Parathyroid adenoma (tissue), 2 donors: Measurements from ENCODE around the gene WSB1.

Experiments used
- H2AFZ ChIP-seq: fragments of 300-600 bp; sonication (generic); one replicate; pipeline ENCODE4 v1.7.0; 2017; ENCODE audit warnings: antibody characterized with exemption, mild to moderate bottlenecking
- H3K27ac ChIP-seq: fragments of 300-600 bp; sonication (generic); one replicate; pipeline ENCODE4 v1.7.0; 2017
- H3K27me3 ChIP-seq: fragments of 300-600 bp; sonication (generic); one replicate; pipeline ENCODE4 v1.7.0; 2017; ENCODE audit warnings: low read length; ENCODE audit not compliant: control insufficient read depth, insufficient read depth
- H3K36me3 ChIP-seq: fragments of 300-600 bp; sonication (generic); one replicate; pipeline ENCODE4 v1.7.0; 2017; ENCODE audit warnings: low read length; ENCODE audit not compliant: control insufficient read depth, insufficient read depth
- H3K4me1 ChIP-seq: fragments of 300-600 bp; sonication (generic); one replicate; pipeline ENCODE4 v1.7.0; 2017; ENCODE audit warnings: control low read depth
- H3K4me2 ChIP-seq: fragments of 300-600 bp; sonication (generic); one replicate; pipeline ENCODE4 v1.7.0; 2017; ENCODE audit warnings: low read length
- H3K4me3 ChIP-seq: fragments of 300-600 bp; sonication (generic); one replicate; pipeline ENCODE4 v1.7.0; 2017; ENCODE audit warnings: low read depth, low read length
- H3K79me2 ChIP-seq: fragments of 300-600 bp; sonication (generic); one replicate; pipeline ENCODE4 v1.7.0; 2017; ENCODE audit warnings: control low read depth
- H3K9ac ChIP-seq: fragments of 300-600 bp; sonication (generic); one replicate; pipeline ENCODE4 v1.7.0; 2017; ENCODE audit warnings: mild to moderate bottlenecking
- H3K9me3 ChIP-seq: fragments of 300-600 bp; sonication (generic); one replicate; pipeline ENCODE4 v1.7.0; 2017; ENCODE audit warnings: low read length; ENCODE audit not compliant: control insufficient read depth
- TF ChIP-seq, protein P1 (sequence below): fragments of 300-600 bp; sonication (generic); IDR thresholded peaks from one replicate; pipeline ENCODE4 v1.7.0; 2017; ENCODE audit warnings: antibody characterized with exemption, mild to moderate bottlenecking
- donor health status: primary hyperparathyroidism.

The WSB1 gene

DNA sequence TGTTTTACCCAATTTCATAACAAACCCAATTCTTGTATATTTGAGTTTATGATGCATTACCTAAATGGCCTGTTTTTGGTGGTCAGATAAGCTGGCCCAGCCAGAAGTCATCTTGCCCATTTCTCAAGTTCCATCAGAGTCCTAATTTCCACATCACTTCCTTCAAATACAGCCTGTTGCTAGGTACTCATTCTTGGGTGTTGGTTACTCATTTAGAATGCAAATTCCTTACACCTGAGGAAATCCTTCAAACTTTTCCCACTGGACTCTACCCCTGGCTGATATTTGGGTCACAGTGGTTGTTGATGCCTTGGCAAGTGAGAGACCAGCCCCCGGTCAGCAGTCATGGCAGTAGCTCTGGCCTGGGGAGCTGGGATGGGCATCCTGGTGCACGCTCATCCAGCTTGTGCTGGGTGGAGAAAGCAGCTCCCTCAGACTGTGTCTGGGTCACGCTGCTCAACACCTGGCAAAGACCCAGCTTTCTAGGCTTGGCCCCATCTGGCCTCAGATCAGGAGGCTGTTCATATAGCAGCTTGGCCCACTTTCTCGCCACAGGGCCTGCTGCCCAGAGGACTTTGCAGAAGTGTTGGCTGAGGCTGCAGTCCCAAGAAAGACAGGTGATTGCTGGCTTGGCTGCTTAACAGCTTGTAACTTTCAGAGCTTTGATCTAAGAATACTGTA, 25.8 kb downstream of the WSB1 start:
- Histone ChIP-seq H3K9me3 (no peaks in the 10 kb centered on the region), H3K4me2 (no peak overlapping the region), H3K27ac (peak overlapping the region; percentile 24), H3K4me3 (peak overlapping the region; percentile 12), H2AFZ (no peak overlapping the region), H3K9ac (no peak overlapping the region), H3K4me1 (peaks cover 53% of the 10 kb centered on the region), H3K79me2 (no peaks in the 10 kb centered on the region), H3K27me3 (no peaks in the 10 kb centered on the region), H3K36me3 (no peaks in the 10 kb centered on the region)
- TF ChIP-seq, protein P1, sequence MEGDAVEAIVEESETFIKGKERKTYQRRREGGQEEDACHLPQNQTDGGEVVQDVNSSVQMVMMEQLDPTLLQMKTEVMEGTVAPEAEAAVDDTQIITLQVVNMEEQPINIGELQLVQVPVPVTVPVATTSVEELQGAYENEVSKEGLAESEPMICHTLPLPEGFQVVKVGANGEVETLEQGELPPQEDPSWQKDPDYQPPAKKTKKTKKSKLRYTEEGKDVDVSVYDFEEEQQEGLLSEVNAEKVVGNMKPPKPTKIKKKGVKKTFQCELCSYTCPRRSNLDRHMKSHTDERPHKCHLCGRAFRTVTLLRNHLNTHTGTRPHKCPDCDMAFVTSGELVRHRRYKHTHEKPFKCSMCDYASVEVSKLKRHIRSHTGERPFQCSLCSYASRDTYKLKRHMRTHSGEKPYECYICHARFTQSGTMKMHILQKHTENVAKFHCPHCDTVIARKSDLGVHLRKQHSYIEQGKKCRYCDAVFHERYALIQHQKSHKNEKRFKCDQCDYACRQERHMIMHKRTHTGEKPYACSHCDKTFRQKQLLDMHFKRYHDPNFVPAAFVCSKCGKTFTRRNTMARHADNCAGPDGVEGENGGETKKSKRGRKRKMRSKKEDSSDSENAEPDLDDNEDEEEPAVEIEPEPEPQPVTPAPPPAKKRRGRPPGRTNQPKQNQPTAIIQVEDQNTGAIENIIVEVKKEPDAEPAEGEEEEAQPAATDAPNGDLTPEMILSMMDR, result no peak

DNA sequence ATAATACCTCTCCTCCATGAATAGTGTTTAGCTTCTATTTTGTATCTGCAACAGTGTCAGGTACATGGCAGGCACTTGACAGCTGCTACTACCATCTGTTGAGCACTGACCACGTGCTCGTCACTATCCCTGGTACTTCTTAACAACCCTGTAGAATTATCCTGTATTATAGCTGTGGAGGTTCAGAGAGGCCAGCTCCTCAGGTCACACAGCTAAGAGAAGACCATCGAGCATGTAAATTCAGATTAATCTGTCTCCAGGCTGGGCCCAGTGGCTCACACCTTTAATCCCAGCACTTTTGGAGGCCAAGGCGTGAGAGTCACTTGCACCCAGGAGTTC, 26.3 kb downstream of the WSB1 start:
- peak overlapping the region; percentile 24 for H3K27ac ChIP-seq
- H2AFZ ChIP-seq, result no peak overlapping the region
- peaks cover 49% of the 10 kb centered on the region for H3K4me1 ChIP-seq
- H3K9me3 ChIP-seq, result no peaks in the 10 kb centered on the region
- no peak overlapping the region for H3K9ac ChIP-seq
- peak overlapping the region; percentile 12 for H3K4me3 ChIP-seq
- H3K4me2 ChIP-seq, result no peak overlapping the region
- H3K79me2 ChIP-seq, result no peaks in the 10 kb centered on the region
- no peaks in the 10 kb centered on the region for H3K36me3 ChIP-seq
- TF ChIP-seq, protein P1, result no peak
- no peaks in the 10 kb centered on the region for H3K27me3 ChIP-seq

DNA sequence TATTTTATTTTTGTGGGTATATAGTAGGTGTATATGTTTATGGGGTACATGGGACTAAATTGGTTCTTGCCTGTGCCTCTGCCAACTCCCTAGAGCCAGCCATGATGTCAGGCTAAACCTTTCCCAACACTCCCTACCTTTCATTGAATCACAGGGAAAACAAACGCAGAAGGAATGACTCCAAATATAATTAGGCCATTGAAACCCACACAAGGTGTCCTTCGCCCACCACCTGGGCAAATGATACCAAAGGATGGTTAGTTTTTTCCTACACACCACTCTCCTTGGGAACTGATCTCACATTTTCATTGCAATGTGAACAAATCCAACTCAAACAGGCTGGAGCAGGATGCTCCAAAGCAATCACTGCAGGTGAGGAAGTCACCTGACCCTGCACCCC, 27.5 kb downstream of the WSB1 start:
- peak overlapping the region; percentile 75 for H3K27ac ChIP-seq
- no peaks in the 10 kb centered on the region for H3K27me3 ChIP-seq
- TF ChIP-seq, protein P1, result no peak
- no peaks in the 10 kb centered on the region for H3K36me3 ChIP-seq
- peak overlapping the region; percentile 23 for H3K4me3 ChIP-seq
- H3K79me2 ChIP-seq, result no peaks in the 10 kb centered on the region
- no peak overlapping the region for H2AFZ ChIP-seq
- H3K9me3 ChIP-seq, result no peaks in the 10 kb centered on the region
- H3K4me2 ChIP-seq, result no peak overlapping the region
- peaks cover 44% of the 10 kb centered on the region for H3K4me1 ChIP-seq
- no peak overlapping the region for H3K9ac ChIP-seq

DNA sequence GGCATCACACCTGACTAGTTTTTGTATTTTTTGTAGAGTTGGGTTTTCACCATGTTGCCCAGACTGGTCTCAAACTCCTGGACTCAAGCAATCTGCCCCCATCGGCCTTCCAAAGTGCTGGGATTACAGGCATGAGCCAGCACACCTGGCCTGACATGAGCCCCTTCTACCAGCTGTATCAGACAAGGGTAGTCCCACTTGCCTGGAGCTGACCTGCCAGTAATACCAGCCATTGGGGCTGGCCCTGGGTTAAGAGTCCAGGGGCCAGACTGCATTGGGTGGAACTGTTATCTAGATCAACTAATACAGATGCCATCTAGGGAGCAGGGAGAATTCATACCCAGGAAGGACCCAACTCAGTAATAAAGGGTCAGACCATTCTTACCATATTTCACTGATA, 28.1 kb downstream of the WSB1 start:
- no peaks in the 10 kb centered on the region for H3K27me3 ChIP-seq
- H3K4me1 ChIP-seq, result peaks cover 44% of the 10 kb centered on the region
- TF ChIP-seq, protein P1, result no peak
- H3K27ac ChIP-seq, result peak overlapping the region; percentile 75
- no peaks in the 10 kb centered on the region for H3K79me2 ChIP-seq
- H3K9me3 ChIP-seq, result no peaks in the 10 kb centered on the region
- no peak overlapping the region for H3K9ac ChIP-seq
- H2AFZ ChIP-seq, result no peak overlapping the region
- no peaks in the 10 kb centered on the region for H3K36me3 ChIP-seq
- no peak overlapping the region for H3K4me3 ChIP-seq
- H3K4me2 ChIP-seq, result no peak overlapping the region
